NCI-H128 (cell line): ENCODE data around the gene MRPL39.
"Not testable (repeated sequence)": the region's sequence is repeated elsewhere in the genome, so short reads cannot be mapped to it uniquely, and the experiment has no call there.

ENCODE experiments used
- DNase-seq: peaks from one replicate; lab custom pipeline; 2025; ENCODE audit not compliant: unreplicated experiment; lab: John Stamatoyannopoulos, UW

MRPL39 gene

GRCh38 chr21:25607151-25608043, at the start of gene MRPL39:
MRPL39 (minus strand) TSS chr21:25607481; CDS start chr21:25607475, 6 bp downstream.
- peak; percentile 66 for DNase-seq

- no peak for DNase-seq
Measured at GRCh38 chr21:25656412-25656811, 49.1 kb upstream of the MRPL39 start.

GRCh38 chr21:25649146-25649545, 41.9 kb upstream of the MRPL39 start:
- no peak for DNase-seq

DNA sequence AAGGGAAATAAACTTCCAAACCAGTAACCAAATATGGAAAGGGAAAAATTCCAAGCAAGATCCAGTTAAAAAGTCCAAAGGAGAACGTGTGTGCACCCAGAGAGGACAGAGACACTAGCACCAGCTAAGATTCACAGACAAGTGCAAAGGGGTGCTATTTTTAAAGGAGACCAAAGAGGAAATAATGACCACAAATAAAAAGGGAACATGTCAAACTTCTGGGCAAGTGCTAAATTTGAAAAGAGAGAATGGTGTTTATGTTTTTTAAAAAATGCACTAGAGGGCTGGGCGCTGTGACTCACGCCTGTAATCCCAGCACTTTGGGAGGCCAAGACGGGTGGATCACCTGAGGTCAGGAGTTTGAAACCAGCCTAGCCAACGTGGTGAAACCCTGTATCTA, 40.4 kb upstream of the MRPL39 start:
- no peak for DNase-seq

DNA sequence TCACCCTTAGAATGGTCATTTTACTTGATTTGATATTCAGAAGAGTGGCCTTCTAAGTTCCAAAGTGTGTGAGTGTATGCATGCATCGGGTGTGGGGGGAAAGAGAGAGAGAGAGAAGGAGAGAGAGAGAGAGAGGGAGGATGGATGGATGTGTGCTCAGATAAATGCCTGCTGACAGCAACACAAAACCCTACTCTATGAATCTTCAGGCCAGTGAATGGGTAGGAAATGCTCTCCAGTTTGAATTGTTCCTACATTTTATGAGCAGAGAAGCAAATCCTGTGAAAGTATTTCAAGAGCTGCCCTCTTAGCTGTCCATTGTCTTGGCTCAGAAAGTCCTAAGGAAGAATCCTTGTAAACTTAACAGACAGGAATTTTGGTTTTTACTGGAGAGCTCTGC, 39.2 kb upstream of the MRPL39 start:
- no peak for DNase-seq

GRCh38 chr21:25643486-25643885, 36.2 kb upstream of the MRPL39 start:
- no peak for DNase-seq

DNA sequence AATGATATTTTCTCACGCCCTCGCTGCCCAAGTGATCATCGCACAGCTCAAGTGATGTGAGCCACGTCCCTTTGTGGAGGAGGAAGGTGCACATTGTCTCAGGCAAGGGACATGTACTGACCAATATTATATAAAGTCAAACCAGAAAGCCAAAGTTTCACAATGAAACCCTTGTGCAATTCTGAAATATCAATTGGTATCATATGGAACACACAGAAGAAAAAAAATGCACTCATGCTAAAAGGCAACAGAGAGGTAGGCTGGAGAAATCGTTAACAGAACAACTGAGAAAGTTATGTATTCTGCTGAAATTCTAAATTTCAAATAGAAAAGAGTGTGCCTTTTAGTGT, 33.6 kb upstream of the MRPL39 start:
- DNase-seq, result no peak

- DNase-seq, result no peak
Measured at GRCh38 chr21:25640202-25640942, 33.1 kb upstream of the MRPL39 start.

GRCh38 chr21:25639551-25640201, 32.4 kb upstream of the MRPL39 start:
- no peak for DNase-seq

DNA sequence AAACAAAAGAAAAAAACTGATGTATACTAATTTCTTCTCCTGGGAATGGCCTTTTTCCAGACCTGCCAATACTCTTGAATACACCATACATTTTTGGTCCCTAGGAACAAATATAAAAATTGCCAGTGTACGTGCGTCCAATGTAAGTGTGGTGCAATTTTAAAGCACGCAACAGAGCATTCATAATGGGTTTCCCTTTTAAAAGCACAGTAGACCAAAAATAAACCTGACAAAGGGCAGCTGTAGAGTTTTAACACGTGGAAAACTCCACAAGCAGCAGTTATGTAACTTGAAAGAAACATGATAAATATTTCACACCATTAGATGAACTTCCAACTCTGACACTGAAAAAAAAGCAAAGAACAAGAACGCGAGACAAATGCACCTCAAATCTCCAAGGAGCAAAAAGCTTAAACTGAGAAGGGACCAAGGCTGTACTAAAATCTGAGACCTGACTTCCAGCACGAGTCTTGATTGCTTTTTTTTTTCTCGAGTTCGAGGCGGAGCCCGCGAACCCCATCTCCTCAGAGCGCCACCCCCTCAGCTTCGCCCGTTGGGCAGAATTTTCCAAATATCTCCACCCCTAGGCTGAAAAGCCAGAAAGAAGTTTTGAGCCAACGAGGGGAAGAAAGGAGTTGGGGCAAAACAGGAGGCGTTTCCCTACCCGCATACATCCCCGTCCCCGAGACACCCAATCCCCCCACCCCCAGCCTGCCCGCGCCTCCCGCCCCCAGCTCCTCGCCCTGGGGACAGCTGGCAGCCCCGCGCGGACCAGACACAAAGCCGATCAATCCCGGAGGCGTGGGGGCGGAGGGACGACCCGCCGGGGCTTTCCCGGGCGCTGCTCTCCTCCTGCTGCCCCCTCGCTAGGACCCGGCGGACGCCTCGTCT, 31.6 kb upstream of the MRPL39 start, which contains the start of gene JAM2:
Gene JAM2, plus strand, starts transcription at position 599 of the 891 bp plus-strand sequence. CDS start 564 bp downstream, outside the sequence.
- no peak for DNase-seq

DNA sequence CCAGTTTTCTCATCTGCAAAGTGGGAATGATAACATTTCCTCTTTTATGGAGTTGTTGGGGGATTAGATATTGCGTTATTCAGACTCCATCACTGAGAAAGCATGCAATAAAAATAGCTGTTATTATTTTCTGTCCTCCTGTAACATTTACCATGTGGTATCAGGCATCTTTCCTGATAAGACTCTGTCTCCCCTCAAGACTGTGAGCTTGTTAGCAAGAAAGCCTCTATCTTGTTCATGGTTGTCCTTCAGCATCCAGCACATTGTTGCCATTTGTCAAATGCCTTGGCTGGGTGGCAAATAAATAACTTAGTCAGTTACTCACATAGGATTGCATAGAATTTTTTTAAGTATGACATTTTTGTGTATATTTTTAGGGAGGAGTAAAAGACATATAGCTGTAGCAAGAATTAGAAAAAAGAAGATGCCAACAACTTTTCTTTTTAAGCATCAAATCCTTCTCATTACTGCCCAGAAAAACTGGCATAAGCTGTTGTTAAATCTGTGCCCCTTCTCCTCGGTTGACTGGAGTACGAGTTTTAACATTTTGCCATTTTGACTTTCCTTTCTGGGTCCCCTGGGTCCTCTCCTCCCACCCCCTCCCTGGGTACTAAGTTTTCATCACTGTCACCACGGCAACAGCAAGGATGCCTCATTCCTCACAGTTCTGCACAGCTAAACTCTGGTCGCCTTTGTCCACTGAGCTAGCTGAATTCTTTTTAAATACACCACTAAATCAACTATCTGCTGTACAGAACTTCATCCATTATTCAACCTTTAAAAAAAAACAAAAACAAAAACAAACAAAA, 30.8 kb upstream of the MRPL39 start:
- DNase-seq, result no peak

DNA sequence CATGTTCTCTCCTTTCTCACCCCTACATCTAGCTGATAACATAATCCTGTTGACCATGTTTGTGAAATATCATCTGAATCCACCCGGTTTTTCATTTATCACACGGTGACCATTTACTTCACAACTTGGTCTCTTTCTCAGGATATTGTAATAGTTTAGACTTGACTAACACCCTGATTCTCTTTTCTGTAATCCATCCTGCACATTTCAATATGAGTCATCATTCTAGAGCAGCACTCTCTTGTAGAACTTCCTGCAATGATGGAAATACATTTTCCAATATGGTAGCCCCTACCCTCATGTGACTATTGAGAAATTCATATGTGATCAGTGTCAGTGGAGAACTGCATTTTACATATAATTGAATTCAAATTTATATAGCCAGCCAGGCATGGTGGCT, 29.4 kb upstream of the MRPL39 start:
- DNase-seq, result no peak

DNA sequence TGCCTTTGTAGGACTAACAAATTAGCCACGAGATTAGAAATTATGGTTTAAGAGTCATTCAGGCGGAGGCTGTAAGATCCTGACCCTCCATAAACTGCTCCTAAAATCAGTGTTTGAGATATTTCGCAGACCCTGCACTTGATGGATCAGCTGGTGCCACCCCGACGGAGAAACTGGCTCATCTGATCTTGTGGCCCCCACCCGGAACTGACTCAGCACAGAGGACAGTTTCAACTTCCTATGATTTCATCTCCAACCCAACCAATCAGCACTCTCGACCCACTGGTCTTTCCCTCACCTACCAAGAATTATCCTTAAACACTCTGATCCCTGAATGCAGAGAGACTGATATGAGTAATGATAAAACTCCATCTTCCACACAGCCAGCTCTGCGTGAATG, 28.0 kb upstream of the MRPL39 start:
- DNase-seq, result no peak

DNA sequence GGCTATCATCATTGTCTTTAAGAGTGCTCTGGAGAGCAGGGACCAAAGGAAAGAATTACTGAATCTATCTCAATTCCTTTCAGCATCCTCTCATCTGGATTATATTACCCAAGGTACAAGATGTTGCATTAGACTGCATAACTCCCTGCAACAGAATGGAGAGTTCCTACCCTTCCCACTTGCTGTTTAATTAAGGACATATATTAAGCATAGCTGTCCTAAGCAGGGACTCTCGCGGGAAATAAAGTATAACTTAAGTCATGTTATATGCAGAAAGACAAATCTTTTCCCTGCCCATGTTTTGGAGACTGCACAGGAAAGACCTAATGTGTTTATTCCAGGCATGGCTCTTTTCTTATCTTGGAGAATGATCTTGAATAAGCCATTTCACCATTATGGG, 25.0 kb upstream of the MRPL39 start:
- no peak for DNase-seq

- no peak for DNase-seq
Measured at GRCh38 chr21:25626757-25627156, 19.5 kb upstream of the MRPL39 start.

DNA sequence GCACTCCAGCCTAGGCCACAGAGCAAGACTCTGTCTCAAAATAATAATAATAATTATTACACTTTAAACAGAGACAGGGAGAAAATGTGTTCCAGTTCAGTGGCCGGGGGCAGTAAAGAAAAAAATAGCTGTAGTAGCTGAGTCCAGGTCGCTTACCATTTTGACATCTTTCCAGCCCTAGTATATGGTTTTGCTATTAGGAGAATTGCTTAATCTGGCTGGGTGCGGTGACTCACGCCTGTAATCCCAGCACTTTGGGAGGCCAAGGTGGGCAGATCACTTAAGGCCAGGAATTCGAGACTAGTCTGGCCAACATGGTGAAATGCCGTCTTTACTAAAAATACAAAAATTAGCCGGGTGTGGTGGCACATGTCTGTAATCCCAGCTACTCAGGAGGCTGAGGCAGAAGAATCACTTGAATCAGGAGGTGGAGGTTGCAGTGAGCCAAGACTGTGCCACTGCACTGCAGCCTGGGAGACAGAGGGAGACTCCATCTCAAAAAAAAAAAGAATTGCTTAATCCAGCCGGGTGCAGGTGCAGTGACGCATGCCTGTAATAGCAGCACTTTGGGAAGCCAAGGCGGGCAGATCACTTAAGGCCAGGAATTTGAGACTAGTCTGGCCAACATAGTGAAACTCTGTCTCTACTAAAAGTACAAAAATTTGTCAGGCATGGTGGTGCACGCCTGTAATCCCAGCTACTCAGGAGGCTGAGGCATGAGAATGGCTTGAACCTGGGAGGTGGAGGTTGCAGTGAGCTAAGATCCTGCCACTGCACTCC, 18.7 kb upstream of the MRPL39 start:
- not testable (repeated sequence) for DNase-seq

DNA sequence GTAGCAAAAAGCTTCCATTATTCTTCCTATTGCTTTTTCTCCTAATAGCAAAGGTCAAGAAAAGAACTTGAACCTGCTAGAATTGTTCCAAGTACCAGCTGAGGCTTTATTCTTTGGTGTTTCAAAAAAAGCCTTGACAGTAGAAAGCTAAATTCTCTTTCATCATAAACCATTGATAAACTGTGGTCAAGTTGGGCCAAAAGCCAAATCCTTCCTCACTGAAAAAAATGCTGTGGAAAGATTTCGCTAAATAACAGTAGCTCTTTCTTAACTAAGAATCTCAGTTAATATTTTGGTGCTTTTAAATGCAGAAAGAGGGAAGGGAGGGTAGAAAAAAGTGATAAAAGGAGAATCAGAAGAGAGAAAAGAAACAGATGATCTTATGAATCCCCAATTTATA, 17.8 kb upstream of the MRPL39 start:
- no peak for DNase-seq

DNA sequence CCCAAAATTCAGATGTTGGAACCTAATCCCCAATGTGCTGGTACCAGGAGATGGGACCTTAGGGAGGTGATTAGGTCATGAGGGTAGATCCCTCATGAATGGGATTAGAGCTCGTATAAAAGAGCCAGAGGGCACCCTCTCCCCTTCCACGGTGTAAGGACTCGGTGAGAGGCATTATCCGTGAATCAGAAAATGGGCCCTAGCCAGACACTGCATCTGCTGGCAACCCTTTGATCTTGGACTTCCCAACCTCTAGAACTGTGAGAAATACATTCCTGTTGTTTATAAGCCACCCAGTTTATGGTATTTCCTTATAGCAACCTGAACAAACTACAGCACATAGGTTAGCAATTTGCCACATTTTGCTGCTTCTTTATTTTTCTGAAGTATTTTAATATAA, 17.2 kb upstream of the MRPL39 start:
- DNase-seq, result no peak

DNA sequence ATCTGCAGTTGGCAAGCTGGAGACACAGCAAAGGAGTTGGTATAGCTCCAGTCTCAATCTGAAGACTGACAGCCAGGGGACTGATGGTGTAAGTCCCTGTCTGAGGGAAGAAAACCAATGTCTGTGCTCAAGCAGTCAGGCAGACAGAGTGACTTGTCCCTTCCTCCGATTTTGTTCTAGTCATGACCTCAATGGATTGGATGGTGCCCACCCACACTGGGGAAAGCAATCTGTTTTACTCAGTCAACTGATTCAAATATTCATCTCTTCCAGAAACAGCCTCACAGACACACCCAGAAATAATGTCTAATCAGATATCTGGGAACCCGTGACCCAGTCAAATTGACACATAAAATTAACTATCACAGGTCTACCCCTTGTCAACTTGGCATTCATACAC, 11.9 kb upstream of the MRPL39 start:
- DNase-seq, result no peak
